Psoas muscle (tissue), 8 donors: ENCODE data around the gene DUSP21. TPM values are rescaled to one million over a fixed set of nuclear protein-coding genes. Genes with fewer than 3 reads are reported as not detected.
A peak's percentile ranks its signal among the peaks of the same experiment; 100 is the strongest.
"Not testable (repeated sequence)": the region's sequence is repeated elsewhere in the genome, so short reads cannot be mapped to it uniquely, and the experiment has no call there.

Experiments used
- ATAC-seq, 4 donors: fragments of 200-7000 bp; cut with Tn5 transposase; one replicate each; pipeline ENCODE4 v1.9.1; 2020; ENCODE audit warnings: moderate library complexity in 3 of 4, mild to moderate bottlenecking in 2 of 4
- DNase-seq, 2 donors: peaks; one replicate each; pipeline ENCODE4 v3.0.0-alpha.2; 2020
- H3K27ac ChIP-seq: fragments of 200-600 bp; one replicate; pipeline ENCODE4 v1.8.0; 2022
- H3K27me3 ChIP-seq, 3 donors: fragments of 200-600 bp in 1 of 3; one replicate each; pipeline versions ENCODE4 v1.6.1 to v1.8.0; 2013 to 2022; ENCODE audit warnings: low read length in 2 of 3, mild to moderate bottlenecking in 2 of 3, moderate library complexity in 1 of 3; ENCODE audit not compliant: insufficient read depth in 3 of 3
- H3K36me3 ChIP-seq, 2 donors: fragments of 200-600 bp in 1 of 2; one replicate each; pipeline versions ENCODE4 v1.6.1 to v1.8.0; 2013 to 2022; ENCODE audit warnings: low read depth in 1 of 2, mild to moderate bottlenecking in 1 of 2, moderate library complexity in 1 of 2; ENCODE audit not compliant: insufficient read depth in 1 of 2
- H3K4me1 ChIP-seq: fragments of 200-600 bp; one replicate; pipeline ENCODE4 v1.8.0; 2022
- H3K4me3 ChIP-seq: fragments of 200-600 bp; one replicate; pipeline ENCODE4 v1.8.0; 2022; ENCODE audit warnings: mild to moderate bottlenecking
- H3K9me3 ChIP-seq: fragments of 200-600 bp; one replicate; pipeline ENCODE4 v1.8.0; 2022
- WGBS, 3 donors: extraction: QIAGEN DNeasy Blood & Tissue Kit; methylation state at CpG; one replicate each; pipeline versions ENCODE4 v1.1.6 to v1.1.7; 2013; 5-methylcytosine and 5-hydroxymethylcytosine counted together
- intact Hi-C, 2 donors: fragments of 100-400 bp; cut with DNase I; formaldehyde crosslinking; loops; one replicate each; pipeline versions ENCODE4 v1.11.0 to v1.14.2; 2022
- polyA plus RNA-seq, 3 donors: library from polyadenylated mRNA; stranded (reverse); fragments of 200-250 nt; gene quantifications; one replicate each; pipeline ENCODE4 v1.2.3, GENCODE V29; 2013
- total RNA-seq, 4 donors: library from RNA; stranded (reverse); fragmentation: NEBNext Ultra II Directional in 2 of 4; extraction: Animal tissue kit (Norgen Biotek cat#: 25700) in 2 of 4; gene quantifications; one replicate each; pipeline versions ENCODE4 v1.2.1 to v1.2.4, GENCODE V29; 2021 to 2023
- TF ChIP-seq, protein P1 (sequence below): fragments of 200-600 bp; IDR thresholded peaks from one replicate; pipeline ENCODE4 v1.8.0; 2022; ENCODE audit warnings: antibody characterized with exemption
- donor health status: healthy with polysubstance abuse.
- donor health status: DM: no; HTN: no; CAD: no; lungs with moderate emphysema.
- donor health status: Bipolar disorder and iron deficiency.
- donor health status: healthy.
- donor health status: DM: yes; HTN: yes; CAD: no.
- donor health status: DM: no; HTN: no; CAD: no.
- donor health status: DM: no; HTN: no; CAD: no.
- donor health status: DM: yes; HTN: yes; CAD: no.

The DUSP21 gene
- total and polyA plus RNA-seq, 7 donors, result not detected

DNA sequence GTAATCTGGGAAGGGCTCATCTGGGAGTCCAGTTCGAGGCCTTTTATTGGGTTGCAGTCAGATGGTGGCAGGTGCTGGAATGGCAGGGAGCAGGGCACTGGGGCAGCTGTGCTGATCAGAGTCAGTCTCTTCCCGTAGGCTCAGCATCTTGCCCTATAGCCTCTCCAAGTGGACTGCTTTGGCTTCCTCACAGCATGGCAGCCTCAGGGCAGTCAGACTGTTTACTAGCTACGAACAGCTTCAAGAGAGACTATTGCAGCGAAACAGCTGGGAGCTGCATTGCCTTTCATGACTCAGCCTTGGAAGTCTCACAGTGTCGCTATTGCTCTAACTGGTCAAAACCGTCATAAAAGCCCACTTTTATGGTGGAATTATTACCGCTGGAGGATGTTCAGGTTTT lies 26.8 kb upstream of the DUSP21 start:
- 78 to 90% (median 86%) methylated on average over 7 of the region's 7 CpGs for WGBS, 3 donors
- intact Hi-C loops, result no loop called here
- no peak for DNase-seq

DNA sequence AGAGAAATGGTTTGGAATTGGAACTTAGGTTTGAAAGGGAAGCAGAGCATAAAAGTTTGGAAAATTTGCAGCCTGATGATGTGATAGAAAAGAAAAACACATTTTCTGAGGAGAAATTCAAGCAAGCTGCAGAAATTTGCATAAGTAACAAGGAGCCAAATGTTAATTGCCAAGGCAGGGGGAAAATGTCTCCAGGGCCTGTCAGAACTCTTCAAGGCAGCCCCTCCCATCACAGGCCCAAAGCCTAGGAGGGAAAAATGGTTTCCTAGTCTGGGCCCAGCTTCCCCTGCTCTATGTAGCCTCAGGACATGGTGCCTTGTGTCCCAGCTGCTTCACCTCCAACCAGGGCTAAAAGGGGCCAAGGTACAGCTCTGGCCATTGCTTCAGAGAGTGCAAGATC lies 21.2 kb upstream of the DUSP21 start:
- Histone ChIP-seq H3K4me3 (no peak overlapping the region), H3K27ac (no peak overlapping the region), H3K36me3 (no peaks in the 10 kb centered on the region), H3K9me3 (no peaks in the 10 kb centered on the region), H3K27me3 (peaks cover 0 to 4% (median 0%) of the 10 kb centered on the region in 3 donors), H3K4me1 (peaks cover 2% of the 10 kb centered on the region)
- TF ChIP-seq, protein P1, sequence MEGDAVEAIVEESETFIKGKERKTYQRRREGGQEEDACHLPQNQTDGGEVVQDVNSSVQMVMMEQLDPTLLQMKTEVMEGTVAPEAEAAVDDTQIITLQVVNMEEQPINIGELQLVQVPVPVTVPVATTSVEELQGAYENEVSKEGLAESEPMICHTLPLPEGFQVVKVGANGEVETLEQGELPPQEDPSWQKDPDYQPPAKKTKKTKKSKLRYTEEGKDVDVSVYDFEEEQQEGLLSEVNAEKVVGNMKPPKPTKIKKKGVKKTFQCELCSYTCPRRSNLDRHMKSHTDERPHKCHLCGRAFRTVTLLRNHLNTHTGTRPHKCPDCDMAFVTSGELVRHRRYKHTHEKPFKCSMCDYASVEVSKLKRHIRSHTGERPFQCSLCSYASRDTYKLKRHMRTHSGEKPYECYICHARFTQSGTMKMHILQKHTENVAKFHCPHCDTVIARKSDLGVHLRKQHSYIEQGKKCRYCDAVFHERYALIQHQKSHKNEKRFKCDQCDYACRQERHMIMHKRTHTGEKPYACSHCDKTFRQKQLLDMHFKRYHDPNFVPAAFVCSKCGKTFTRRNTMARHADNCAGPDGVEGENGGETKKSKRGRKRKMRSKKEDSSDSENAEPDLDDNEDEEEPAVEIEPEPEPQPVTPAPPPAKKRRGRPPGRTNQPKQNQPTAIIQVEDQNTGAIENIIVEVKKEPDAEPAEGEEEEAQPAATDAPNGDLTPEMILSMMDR, result no peak
- intact Hi-C loops, result no loop called here
- DNase-seq (no peak), ATAC-seq (no peak)

More for the DNA sequence above, 26.8 kb upstream of the DUSP21 start:
- no peak overlapping the region for H3K4me3 ChIP-seq
- no peak for ATAC-seq
- H3K36me3 ChIP-seq, result no peaks in the 10 kb centered on the region
- H3K4me1 ChIP-seq, result no peaks in the 10 kb centered on the region
- H3K9me3 ChIP-seq, result no peaks in the 10 kb centered on the region
- TF ChIP-seq, protein P1, result no peak
- peaks cover 0 to 13% (median 0%) of the 10 kb centered on the region in 3 donors for H3K27me3 ChIP-seq
- no peak overlapping the region for H3K27ac ChIP-seq

DNA sequence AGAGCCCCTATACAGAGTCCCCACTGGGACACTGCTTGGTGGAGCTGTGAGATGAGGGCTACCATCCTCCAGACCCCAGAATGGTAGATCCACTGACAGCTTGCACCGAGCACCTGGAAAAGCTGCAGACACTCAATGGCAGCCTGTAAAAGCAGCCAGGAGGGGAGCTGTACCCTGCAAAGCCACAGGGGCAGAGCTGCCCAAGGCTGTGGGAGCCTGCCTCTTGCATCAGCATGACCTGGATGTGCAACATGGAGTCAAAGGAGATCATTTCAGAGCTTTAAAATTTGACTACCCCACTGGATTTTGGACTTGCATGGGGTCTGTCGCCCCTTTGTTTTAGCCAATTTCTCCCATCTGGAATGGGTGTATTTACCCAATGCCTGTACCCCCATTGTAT lies 20.6 kb upstream of the DUSP21 start:
- H3K36me3 ChIP-seq, H3K27me3 ChIP-seq, H3K4me3 ChIP-seq, intact Hi-C loops, H3K4me1 ChIP-seq, H3K9me3 ChIP-seq, ATAC-seq, H3K27ac ChIP-seq, DNase-seq: not testable (repeated sequence)
- WGBS, 3 donors, result 94 to 100% (median 96%) methylated on average over 2 of the region's 2 CpGs

DNA sequence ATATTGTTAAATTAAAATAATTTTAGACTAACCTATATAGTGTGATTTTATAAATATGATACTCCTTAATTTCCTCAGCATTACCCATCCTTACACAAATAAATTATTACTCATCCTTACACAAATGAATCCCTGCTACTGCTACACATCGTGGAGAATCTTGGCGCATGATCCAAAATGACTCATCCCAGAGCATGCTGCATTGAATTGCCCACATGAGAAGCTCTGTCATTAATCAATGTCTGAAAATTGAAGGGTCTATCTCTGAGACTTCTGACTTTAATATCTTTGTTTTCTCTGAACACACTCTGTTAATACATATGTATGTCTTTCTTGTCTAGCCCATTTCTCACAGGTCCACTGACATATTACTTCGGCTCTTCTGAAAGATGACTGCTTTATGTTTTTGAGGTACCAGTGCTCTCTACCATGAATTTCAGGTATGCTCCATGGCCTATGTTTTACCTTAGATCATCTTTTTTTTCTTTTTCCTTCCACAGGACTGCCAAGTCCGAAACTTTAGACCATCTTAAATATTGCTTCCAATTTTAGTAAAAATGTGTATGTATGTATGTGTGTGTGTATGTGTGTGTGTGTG lies 15.7 kb upstream of the DUSP21 start:
- peak in 1 of 2 donors; percentile 17 for DNase-seq

DNA sequence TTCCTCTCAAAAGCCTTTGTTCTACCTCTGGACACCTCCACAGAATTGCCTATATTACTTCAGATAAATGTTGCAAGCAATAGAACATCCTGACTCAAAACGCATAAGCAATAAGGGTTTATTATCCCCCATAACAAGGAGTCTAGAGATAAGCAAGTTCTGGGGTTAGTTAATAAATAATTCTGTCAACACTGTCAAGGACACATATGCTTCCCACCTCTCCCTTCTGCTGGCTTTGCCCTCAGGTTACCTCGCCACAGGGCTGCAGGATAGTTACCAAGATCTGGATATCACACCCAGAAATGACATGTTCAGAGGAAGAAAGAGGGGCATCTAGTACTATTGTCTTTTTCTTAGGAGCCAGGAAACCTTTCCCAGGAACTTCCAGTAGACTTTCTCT lies 14.0 kb upstream of the DUSP21 start:
- no peak overlapping the region for H3K4me3 ChIP-seq
- TF ChIP-seq, protein P1, result no peak
- no peak for ATAC-seq
- H3K9me3 ChIP-seq, result no peaks in the 10 kb centered on the region
- no peaks in the 10 kb centered on the region for H3K27me3 ChIP-seq
- 61 to 82% (median 64%) methylated on average over 2 of the region's 2 CpGs for WGBS, 3 donors
- DNase-seq, result no peak
- peaks cover 5% of the 10 kb centered on the region for H3K4me1 ChIP-seq
- no peak overlapping the region for H3K27ac ChIP-seq
- no peaks in the 10 kb centered on the region for H3K36me3 ChIP-seq
- intact Hi-C loops, result no loop called here

More for the DNA sequence above, 15.7 kb upstream of the DUSP21 start:
- Histone ChIP-seq H3K4me3 (no peak overlapping the region), H3K4me1 (peaks cover 5% of the 10 kb centered on the region), H3K27me3 (no peaks in the 10 kb centered on the region), H3K36me3 (no peaks in the 10 kb centered on the region), H3K27ac (no peak overlapping the region), H3K9me3 (no peaks in the 10 kb centered on the region)
- intact Hi-C loops, result no loop called here
- ATAC-seq, result peak; percentile 67 to 87 (median 80)
- 63 to 72% (median 69%) methylated on average over 4 of the region's 4 CpGs for WGBS, 3 donors
- TF ChIP-seq, protein P1, result no peak
